Measurements from ENCODE around the gene KCNK17.

GRCh38 chr6:39319621-39320362 lies 5.6 kb upstream of the KCNK17 start:
- TF ChIP-seq, protein P1, sequence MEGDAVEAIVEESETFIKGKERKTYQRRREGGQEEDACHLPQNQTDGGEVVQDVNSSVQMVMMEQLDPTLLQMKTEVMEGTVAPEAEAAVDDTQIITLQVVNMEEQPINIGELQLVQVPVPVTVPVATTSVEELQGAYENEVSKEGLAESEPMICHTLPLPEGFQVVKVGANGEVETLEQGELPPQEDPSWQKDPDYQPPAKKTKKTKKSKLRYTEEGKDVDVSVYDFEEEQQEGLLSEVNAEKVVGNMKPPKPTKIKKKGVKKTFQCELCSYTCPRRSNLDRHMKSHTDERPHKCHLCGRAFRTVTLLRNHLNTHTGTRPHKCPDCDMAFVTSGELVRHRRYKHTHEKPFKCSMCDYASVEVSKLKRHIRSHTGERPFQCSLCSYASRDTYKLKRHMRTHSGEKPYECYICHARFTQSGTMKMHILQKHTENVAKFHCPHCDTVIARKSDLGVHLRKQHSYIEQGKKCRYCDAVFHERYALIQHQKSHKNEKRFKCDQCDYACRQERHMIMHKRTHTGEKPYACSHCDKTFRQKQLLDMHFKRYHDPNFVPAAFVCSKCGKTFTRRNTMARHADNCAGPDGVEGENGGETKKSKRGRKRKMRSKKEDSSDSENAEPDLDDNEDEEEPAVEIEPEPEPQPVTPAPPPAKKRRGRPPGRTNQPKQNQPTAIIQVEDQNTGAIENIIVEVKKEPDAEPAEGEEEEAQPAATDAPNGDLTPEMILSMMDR (IDR thresholded peaks at IDR 0.05; ENCODE audit: insufficient read depth, low read length, poor library complexity, severe bottlenecking): no peak
- TF ChIP-seq EZH2phosphoT487 (conservative IDR thresholded peaks at IDR 0.05; ENCODE audit: low read length): no peak
